IMR-90 (cell line): ENCODE measurements around the gene KCNJ16. TPM values are rescaled to one million over a fixed set of nuclear protein-coding genes. Genes with fewer than 3 reads are reported as not detected.

Source experiments
- ATAC-seq: fragments of 200-7000 bp; cut with Tn5 transposase; 2 replicates; pipeline ENCODE4 v1.9.1; 2020; ENCODE audit warnings: low read depth, mild to moderate bottlenecking, moderate library complexity
- BruUV-seq: library from RNA; stranded (reverse); fragments of 400-500 nt; replicated peaks from 2 replicates; lab custom pipeline; 2021; lab: Mats Ljungman, UMichigan
- CTCF ChIA-PET: fragments of 300-600 bp; formaldehyde crosslinking; extraction: SDS; loops from one replicate; lab custom pipeline; 2021; ENCODE audit warnings: antibody characterized with exemption; lab: Yijun Ruan, JAX
- POLR2A ChIA-PET: fragments of 300-600 bp; sonication (Branson Sonifier 250); formaldehyde crosslinking; loops from one replicate; lab custom pipeline; 2022; ENCODE audit warnings: antibody characterized with exemption; ENCODE audit not compliant: unreplicated experiment; lab: Charles Lee
- DNase-seq: peaks from one replicate; pipeline ENCODE4 v3.0.0; 2013
- H2AFZ ChIP-seq: replicated peaks from 2 replicates; pipeline ENCODE3; 2013; ENCODE audit warnings: low read length, mild to moderate bottlenecking; ENCODE audit not compliant: poor library complexity
- H2AK5ac ChIP-seq: 2 replicates; pipeline ENCODE4 v1.6.1; 2013; ENCODE audit warnings: low read depth, low read length, inconsistent platforms
- H2AK9ac ChIP-seq: replicated peaks from 2 replicates; pipeline ENCODE3; 2013; ENCODE audit warnings: mild to moderate bottlenecking, low read depth, low read length, moderate library complexity; ENCODE audit not compliant: poor library complexity
- H2BK120ac ChIP-seq: 2 replicates; pipeline ENCODE4 v1.6.1; 2013; ENCODE audit warnings: low read depth, low read length, inconsistent platforms
- H2BK15ac ChIP-seq: 3 replicates; pipeline ENCODE4 v1.6.1; 2013; ENCODE audit warnings: low read depth, low read length, inconsistent platforms
- H2BK20ac ChIP-seq: 2 replicates; pipeline ENCODE4 v1.6.1; 2013; ENCODE audit warnings: low read depth, mild to moderate bottlenecking, inconsistent platforms, low read length, moderate library complexity
- H2BK5ac ChIP-seq: 2 replicates; pipeline ENCODE4 v1.6.1; 2013; ENCODE audit warnings: mild to moderate bottlenecking, low read depth, low read length, inconsistent platforms; ENCODE audit not compliant: poor library complexity, severe bottlenecking
- H3K14ac ChIP-seq: replicated peaks from 2 replicates; pipeline ENCODE4 v1.6.1; 2013; ENCODE audit warnings: low read depth, low read length, inconsistent platforms
- H3K18ac ChIP-seq: 2 replicates; pipeline ENCODE4 v1.6.1; 2013; ENCODE audit warnings: low read depth, low read length, control low read depth
- H3K23ac ChIP-seq: 2 replicates; pipeline ENCODE4 v1.6.1; 2013; ENCODE audit warnings: low read depth, low read length, inconsistent platforms
- H3K27ac ChIP-seq: 2 replicates; pipeline ENCODE4 v1.5.1; 2013; ENCODE audit warnings: mild to moderate bottlenecking, control low read depth, low read length; ENCODE audit not compliant: insufficient read depth
- H3K27me3 ChIP-seq: 2 replicates; pipeline ENCODE4 v1.6.1; 2013; ENCODE audit warnings: low read length; ENCODE audit not compliant: control insufficient read depth, insufficient read depth
- H3K36me3 ChIP-seq: 2 replicates; pipeline ENCODE4 v1.6.1; 2013; ENCODE audit warnings: low read length, mixed read lengths; ENCODE audit not compliant: control insufficient read depth, insufficient read depth
- H3K4ac ChIP-seq: 2 replicates; pipeline ENCODE4 v1.6.1; 2013; ENCODE audit warnings: low read depth, low read length, inconsistent platforms
- H3K4me1 ChIP-seq: 2 replicates; pipeline ENCODE4 v1.6.1; 2013; ENCODE audit warnings: low read length, mixed read lengths; ENCODE audit not compliant: control insufficient read depth, insufficient read depth
- H3K4me2 ChIP-seq: 2 replicates; pipeline ENCODE4 v1.6.1; 2013; ENCODE audit warnings: low read depth, mild to moderate bottlenecking, control low read depth, low read length, moderate library complexity
- H3K4me3 ChIP-seq: 2 replicates; pipeline ENCODE4 v1.5.1; 2013; ENCODE audit warnings: low read depth, mild to moderate bottlenecking, control low read depth, low read length, moderate library complexity; ENCODE audit not compliant: insufficient read depth
- H3K56ac ChIP-seq: 2 replicates; pipeline ENCODE4 v1.6.1; 2013; ENCODE audit warnings: low read length, inconsistent platforms; ENCODE audit not compliant: insufficient read depth; ENCODE audit errors: extremely low read depth
- H3K79me1 ChIP-seq, 2 experiments: 2 replicates each; pipeline ENCODE4 v1.6.1; 2013; ENCODE audit warnings: low read length in 2 of 2, inconsistent platforms in 1 of 2, low read depth in 1 of 2
- H3K9ac ChIP-seq: 2 replicates; pipeline ENCODE4 v1.6.1; 2013; ENCODE audit warnings: low read depth, low read length, control low read depth
- H3K9me1 ChIP-seq: 2 replicates; pipeline ENCODE4 v1.6.1; 2013; ENCODE audit warnings: low read length, inconsistent platforms; ENCODE audit not compliant: insufficient read depth
- H3K9me3 ChIP-seq: 2 replicates; pipeline ENCODE4 v1.6.1; 2013; ENCODE audit warnings: low read length; ENCODE audit not compliant: control insufficient read depth, insufficient read depth
- H4K20me1 ChIP-seq: 2 replicates; pipeline ENCODE4 v1.6.1; 2013; ENCODE audit warnings: low read length, inconsistent platforms; ENCODE audit not compliant: insufficient read depth
- H4K5ac ChIP-seq: 2 replicates; pipeline ENCODE4 v1.6.1; 2013; ENCODE audit warnings: mild to moderate bottlenecking, low read depth, low read length, control low read depth
- H4K8ac ChIP-seq, 2 experiments: 2 replicates each; pipeline ENCODE4 v1.6.1; 2013; ENCODE audit warnings: low read depth in 2 of 2, low read length in 2 of 2, control low read depth in 1 of 2, inconsistent platforms in 1 of 2
- H4K91ac ChIP-seq: 2 replicates; pipeline ENCODE4 v1.6.1; 2013; ENCODE audit warnings: low read depth, low read length, inconsistent platforms; ENCODE audit not compliant: insufficient read depth
- BHLHE40 ChIP-seq: fragments of 150-350 bp; IDR thresholded peaks from 2 replicates; pipeline ENCODE4 v1.6.1; 2016; ENCODE audit warnings: mild to moderate bottlenecking, low read depth, low read length
- CEBPB ChIP-seq: IDR thresholded peaks from 2 replicates; pipeline ENCODE4 v1.6.1; 2012; ENCODE audit warnings: low read depth, low read length, improper control_type of control experiment
- CHD1 ChIP-seq: IDR thresholded peaks from 2 replicates; pipeline ENCODE4 v1.6.1; 2012; ENCODE audit warnings: low read depth, low read length, improper control_type of control experiment
- CTCF ChIP-seq: conservative IDR thresholded peaks from 2 replicates; pipeline ENCODE4 v1.5.1; 2012; ENCODE audit warnings: mild to moderate bottlenecking, low read depth, low read length, improper control_type of control experiment
- ELK1 ChIP-seq: fragments of 150-350 bp; IDR thresholded peaks from 2 replicates; pipeline ENCODE4 v1.6.1; 2016; ENCODE audit warnings: low read depth, mild to moderate bottlenecking, low read length, moderate library complexity, borderline replicate concordance
- FOS ChIP-seq: fragments of 150-350 bp; IDR thresholded peaks from 2 replicates; pipeline ENCODE4 v1.6.1; 2016; ENCODE audit warnings: low read depth, low read length
- MAFK ChIP-seq: IDR thresholded peaks from 2 replicates; pipeline ENCODE4 v1.6.1; 2012; ENCODE audit warnings: low read depth, low read length, improper control_type of control experiment
- MAZ ChIP-seq: IDR thresholded peaks from 2 replicates; pipeline ENCODE4 v1.6.1; 2012; ENCODE audit warnings: low read depth, mild to moderate bottlenecking, low read length, improper control_type of control experiment, moderate library complexity, borderline replicate concordance
- MXI1 ChIP-seq: IDR thresholded peaks from 2 replicates; pipeline ENCODE4 v1.6.1; 2012; ENCODE audit warnings: low read depth, mild to moderate bottlenecking, low read length, moderate library complexity, borderline replicate concordance
- NFE2L2 ChIP-seq: fragments of 150-350 bp; IDR thresholded peaks from 2 replicates; pipeline ENCODE4 v1.6.1; 2016; ENCODE audit warnings: low read depth, mild to moderate bottlenecking, low read length
- POLR2A ChIP-seq: IDR thresholded peaks from 2 replicates; pipeline ENCODE4 v1.6.1; 2012; ENCODE audit warnings: mild to moderate bottlenecking, low read depth, low read length
- RAD21 ChIP-seq: IDR thresholded peaks from 2 replicates; pipeline ENCODE4 v1.6.1; 2012; ENCODE audit warnings: low read length, improper control_type of control experiment
- RCOR1 ChIP-seq: IDR thresholded peaks from 2 replicates; pipeline ENCODE4 v1.6.1; 2012; ENCODE audit warnings: mild to moderate bottlenecking, low read length, improper control_type of control experiment; ENCODE audit not compliant: insufficient replicate concordance
- SMC3 ChIP-seq: fragments of 150-350 bp; IDR thresholded peaks from 2 replicates; pipeline ENCODE4 v1.6.1; 2016; ENCODE audit warnings: low read depth, mild to moderate bottlenecking, antibody characterized with exemption, low read length, moderate library complexity
- USF2 ChIP-seq: fragments of 150-350 bp; IDR thresholded peaks from 2 replicates; pipeline ENCODE4 v1.6.1; 2017; ENCODE audit warnings: mild to moderate bottlenecking, antibody characterized with exemption, low read length, low read depth
- WGBS, 2 experiments: methylation state at CpG; one replicate each; pipeline versions ENCODE4 v1.1.5 to v1.1.7; 2013; ENCODE audit warnings: missing lambda C conversion rate in 2 of 2; ENCODE audit not compliant: insufficient read length in 1 of 2; ENCODE audit errors: extremely low coverage in 2 of 2; 5-methylcytosine and 5-hydroxymethylcytosine counted together
- dilution Hi-C: fragments of 300-500 bp; cut with HindIII; formaldehyde crosslinking; loops from one replicate; pipeline ENCODE4 v1.14.3; 2018; ENCODE audit warnings: low sequenced_read_pairs; ENCODE audit not compliant: unreplicated experiment
- in situ Hi-C: fragments of 300-500 bp; cut with MboI; formaldehyde crosslinking; loops from 3 replicates; pipeline ENCODE4 v1.14.3; 2019; ENCODE audit warnings: low sequenced_read_pairs, inconsistent platforms, mixed read lengths
- intact Hi-C: fragments of 100-400 bp; cut with micrococcal nuclease; formaldehyde crosslinking; loops from 2 replicates; pipeline ENCODE4 v1.10.0; 2022
- polyA plus RNA-seq, 3 experiments: library from polyadenylated mRNA; depleted of rRNA; stranded (reverse); fragments of >200 nt; gene quantifications; 2 replicates each; pipeline ENCODE4 v1.2.3, GENCODE V29; 2012; ENCODE audit warnings: low replicate concordance in 1 of 3
- total RNA-seq: library from RNA; depleted of rRNA; stranded (reverse); fragments of >200 nt; gene quantifications from 2 replicates; pipeline ENCODE4 v1.2.3, GENCODE V29; 2012

The KCNJ16 gene
- total and polyA plus RNA-seq, 2 of the 4 experiments (the other 2 are of a cell fraction): not detected

GRCh38 chr17:70138291-70138865 is 63.4 kb downstream of the KCNJ16 start:
- peak overlapping the region; percentile 66; the same call in 1 of the 2 replicates for H3K9ac ChIP-seq
- intact Hi-C loops: loop anchor here (1.0 to 5.0 kb wide), 5 partner anchors 171 to 569 kb away; no protein-coding TSS in a partner anchor
- peak overlapping the region; percentile 82; the same call in 2 of the 3 replicates for H2BK15ac ChIP-seq
- peak overlapping the region; percentile 63 for H3K14ac ChIP-seq
- no CpG with 5 or more reads among the region's 3 CpGs for WGBS, 2 experiments
- peak overlapping the region; percentile 87 for H3K4ac ChIP-seq
- no peaks in the 10 kb centered on the region for H3K36me3 ChIP-seq
- peak overlapping the region; percentile 88 for H2BK20ac ChIP-seq
- ChIA-PET POLR2A (no interaction called here), CTCF (interaction anchor here (0.5 to 1.0 kb wide), 2 partner anchors 453 to 531 kb away, joined by 3 read pairs; no protein-coding TSS in a partner anchor)
- no peak overlapping the region for H3K56ac ChIP-seq
- peak overlapping the region; percentile 9; the same call in 1 of the 2 replicates for H3K4me2 ChIP-seq
- peak overlapping the region; percentile 5 for H2AFZ ChIP-seq
- H3K9me1 ChIP-seq: no peaks in the 10 kb centered on the region
- H3K79me1 ChIP-seq: no peaks in the 10 kb centered on the region
- H3K4me3 ChIP-seq: no peak overlapping the region
- no TSS peak for BruUV-seq
- peak overlapping the region; percentile 23; the same call in 1 of the 2 replicates for H3K23ac ChIP-seq
- peak overlapping the region; percentile 79; the same call in 1 of the 2 replicates for H3K27ac ChIP-seq
- no peaks in the 10 kb centered on the region; the same call in 1 of the 2 replicates for H3K9me3 ChIP-seq
- ATAC-seq (peak; percentile 70), DNase-seq (no peak)
- H2AK5ac ChIP-seq: 0 out of 2 replicates have a peak overlapping the region, but pooled peaks have one; percentile 67
- peak overlapping the region; percentile 95 for H4K5ac ChIP-seq
- dilution Hi-C loops: no loop called here
- peak overlapping the region; percentile 82 for H3K18ac ChIP-seq
- H4K91ac ChIP-seq: peak overlapping the region; percentile 84
- H4K8ac ChIP-seq: peak overlapping the region; percentile 67 to 95; a peak in 3 of 4 replicates
- in situ Hi-C loops: no loop called here
- H3K27me3 ChIP-seq: no peaks in the 10 kb centered on the region
- H3K4me1 ChIP-seq: peaks cover 14% of the 10 kb centered on the region
- H2BK5ac ChIP-seq: peak overlapping the region; percentile 94
- H4K20me1 ChIP-seq: no peaks in the 10 kb centered on the region
- peak overlapping the region; percentile 91 for H2BK120ac ChIP-seq
- H2AK9ac ChIP-seq: peak overlapping the region; percentile 23
- TF ChIP-seq MXI1 (no peak), ELK1 (no peak), USF2 (no peak), MAZ (no peak), POLR2A (no peak), FOS (no peak), RAD21 (no peak), BHLHE40 (no peak), MAFK (no peak), CTCF (no peak), NFE2L2 (no peak), CHD1 (no peak), RCOR1 (no peak), SMC3 (no peak), CEBPB (no peak)
